22Rv1 (cell line): ENCODE results near the gene MTFR1L.

Experiments used
- ZFX ChIP-seq: fragments of 450-650 bp; IDR thresholded peaks from 2 replicates; pipeline ENCODE4 v1.6.1; 2017; ENCODE audit warnings: antibody characterized with exemption, borderline replicate concordance
- TF ChIP-seq, protein P1 (sequence below): fragments of 450-650 bp; IDR thresholded peaks from 2 replicates; pipeline ENCODE4 v1.5.1; 2017; ENCODE audit warnings: mild to moderate bottlenecking

DNA sequence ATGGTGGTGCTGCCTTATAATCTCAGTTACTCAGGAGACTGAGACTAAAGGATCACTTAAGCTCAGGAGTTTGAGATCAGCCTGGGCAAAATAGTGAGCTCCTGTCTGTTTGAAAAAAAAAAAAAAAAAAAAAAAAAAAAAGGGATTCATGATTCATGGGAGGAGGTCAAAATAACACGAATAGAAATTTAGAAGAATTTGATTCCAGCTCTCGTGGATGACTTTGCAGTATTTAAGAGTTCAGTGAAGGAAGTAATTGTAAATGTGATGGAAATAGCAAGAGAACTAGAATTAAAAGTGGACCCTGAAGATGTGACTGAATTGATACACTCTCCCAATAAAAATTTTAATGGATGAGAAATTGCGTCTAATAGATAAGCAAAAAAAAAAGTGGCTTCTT lies 23.7 kb downstream of the MTFR1L start:
- no peak for TF ChIP-seq ZFX
- TF ChIP-seq, protein P1, sequence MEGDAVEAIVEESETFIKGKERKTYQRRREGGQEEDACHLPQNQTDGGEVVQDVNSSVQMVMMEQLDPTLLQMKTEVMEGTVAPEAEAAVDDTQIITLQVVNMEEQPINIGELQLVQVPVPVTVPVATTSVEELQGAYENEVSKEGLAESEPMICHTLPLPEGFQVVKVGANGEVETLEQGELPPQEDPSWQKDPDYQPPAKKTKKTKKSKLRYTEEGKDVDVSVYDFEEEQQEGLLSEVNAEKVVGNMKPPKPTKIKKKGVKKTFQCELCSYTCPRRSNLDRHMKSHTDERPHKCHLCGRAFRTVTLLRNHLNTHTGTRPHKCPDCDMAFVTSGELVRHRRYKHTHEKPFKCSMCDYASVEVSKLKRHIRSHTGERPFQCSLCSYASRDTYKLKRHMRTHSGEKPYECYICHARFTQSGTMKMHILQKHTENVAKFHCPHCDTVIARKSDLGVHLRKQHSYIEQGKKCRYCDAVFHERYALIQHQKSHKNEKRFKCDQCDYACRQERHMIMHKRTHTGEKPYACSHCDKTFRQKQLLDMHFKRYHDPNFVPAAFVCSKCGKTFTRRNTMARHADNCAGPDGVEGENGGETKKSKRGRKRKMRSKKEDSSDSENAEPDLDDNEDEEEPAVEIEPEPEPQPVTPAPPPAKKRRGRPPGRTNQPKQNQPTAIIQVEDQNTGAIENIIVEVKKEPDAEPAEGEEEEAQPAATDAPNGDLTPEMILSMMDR: no peak
